HepG2 (cell line): ENCODE measurements around the gene RHBDD3. TPM values are rescaled to one million over a fixed set of nuclear protein-coding genes. Genes with fewer than 3 reads are reported as not detected.
A peak's percentile ranks its signal among the peaks of the same experiment; 100 is the strongest.

Experiments used
- ATAC-seq: fragments of 200-7000 bp; cut with Tn5 transposase; 3 replicates; pipeline ENCODE4 v1.9.1; 2020; ENCODE audit warnings: mild to moderate bottlenecking, moderate library complexity
- BruUV-seq: library from RNA; stranded (reverse); fragments of 400-500 nt; replicated peaks from 2 replicates; lab custom pipeline; 2021; lab: Mats Ljungman, UMichigan
- CTCF ChIA-PET: fragments of 300-600 bp; formaldehyde crosslinking; extraction: SDS; loops from one replicate; lab custom pipeline; 2021; ENCODE audit warnings: low total read pairs, inconsistent platforms, low intra/inter-chr PET ratio; lab: Yijun Ruan, JAX
- POLR2A ChIA-PET: fragments of 350-600 bp; sonication (Branson Sonifier 250); formaldehyde crosslinking; loops from one replicate; lab custom pipeline; 2020; ENCODE audit warnings: antibody characterized with exemption, inconsistent platforms; lab: Yijun Ruan, JAX
- DNase-seq: peaks from one replicate; pipeline ENCODE4 v3.0.0-alpha.2; 2015; ENCODE audit warnings: low spot score
- FAIRE-seq: peaks from 3 replicates; lab custom pipeline; 2011; peaks lifted over from hg19 to GRCh38; lab: Jason Lieb, UNC
- H2AFZ ChIP-seq: one replicate; pipeline ENCODE4 v1.6.1; 2011; ENCODE audit warnings: low read length, inconsistent platforms
- H3K27ac ChIP-seq: fragments of 300-600 bp; 3 replicates; pipeline ENCODE4 v1.8.0; 2011; ENCODE audit warnings: mixed run types, mild to moderate bottlenecking, mixed read lengths, low read length, inconsistent platforms; ENCODE audit not compliant: insufficient read depth; ENCODE audit errors: extremely low read length
- H3K27me3 ChIP-seq, 2 experiments: fragments of 200-600 bp in 1 of 2; 2 replicates in 1 of 2; 3 replicates in 1 of 2; pipeline versions ENCODE4 v1.6.0 to v1.8.0; 2011; ENCODE audit warnings: low read length in 2 of 2, mild to moderate bottlenecking in 2 of 2, moderate library complexity in 2 of 2, inconsistent platforms in 1 of 2; ENCODE audit not compliant: insufficient read depth in 2 of 2, control insufficient read depth in 1 of 2
- H3K36me3 ChIP-seq, 2 experiments: fragments of 200-600 bp in 1 of 2; replicated peaks in 1 of 2; 2 replicates in 1 of 2; 3 replicates in 1 of 2; pipeline versions ENCODE4 v1.5.1 to v1.8.0; 2011; ENCODE audit warnings: low read length in 2 of 2, inconsistent platforms in 1 of 2; ENCODE audit not compliant: insufficient read depth in 2 of 2, control insufficient read depth in 1 of 2
- H3K4me1 ChIP-seq: 2 replicates; pipeline ENCODE4 v1.5.1; 2012; ENCODE audit warnings: low read length, inconsistent platforms; ENCODE audit not compliant: insufficient read depth
- H3K4me2 ChIP-seq: 2 replicates; pipeline ENCODE4 v1.6.0; 2011; ENCODE audit warnings: low read depth, low read length, inconsistent platforms
- H3K4me3 ChIP-seq, 3 experiments: fragments of 200-600 bp in 1 of 3; sonication (generic), shearing (Covaris generic) in 1 of 3; replicated peaks in 1 of 3; 2 replicates each; pipeline ENCODE4 v1.5.1; 2011 to 2016; ENCODE audit warnings: low read length in 3 of 3, inconsistent platforms in 2 of 3, low read depth in 2 of 3, mild to moderate bottlenecking in 2 of 3, control low read depth in 1 of 3, mixed read lengths in 1 of 3; ENCODE audit not compliant: insufficient read depth in 1 of 3
- H3K79me2 ChIP-seq: one replicate; pipeline ENCODE4 v1.6.1; 2011; ENCODE audit warnings: low read length, inconsistent platforms; ENCODE audit not compliant: insufficient read depth
- H3K9ac ChIP-seq: 2 replicates; pipeline ENCODE4 v1.6.0; 2011; ENCODE audit warnings: mild to moderate bottlenecking, low read depth, low read length, inconsistent platforms; ENCODE audit not compliant: insufficient read depth
- H3K9me3 ChIP-seq: 2 replicates; pipeline ENCODE4 v1.5.1; 2012; ENCODE audit warnings: mild to moderate bottlenecking, low read length
- H4K20me1 ChIP-seq: 2 replicates; pipeline ENCODE4 v1.6.0; 2011; ENCODE audit warnings: inconsistent platforms, mild to moderate bottlenecking, low read length, moderate library complexity; ENCODE audit not compliant: insufficient read depth
- AGO2 ChIP-seq: fragments of 200-400 bp; formaldehyde crosslinking; optimal IDR thresholded peaks from 2 replicates; pipeline ENCODE3; 2017; ENCODE audit warnings: mild to moderate bottlenecking, low read depth, low read length, moderate library complexity
- CSRNP2 ChIP-seq: sonication (generic); formaldehyde crosslinking; conservative IDR thresholded peaks from 2 replicates; pipeline ENCODE4 v1.8.0; 2022; ENCODE audit warnings: low read depth, missing genetic modification reagents
- EP300 ChIP-seq, 3 experiments: sonication (generic) in 1 of 3; formaldehyde crosslinking in 1 of 3; IDR thresholded peaks; 2 replicates each; pipeline versions ENCODE4 v1.5.1 to v1.6.1; 2011 to 2020; ENCODE audit warnings: low read depth in 2 of 3, low read length in 2 of 3, borderline replicate concordance in 1 of 3, improper control_type of control experiment in 1 of 3, mild to moderate bottlenecking in 1 of 3, missing genetic modification reagents in 1 of 3, moderate library complexity in 1 of 3
- HOMEZ ChIP-seq: IDR thresholded peaks from 2 replicates; pipeline ENCODE4 v1.6.1; 2016; ENCODE audit warnings: low read depth
- PAF1 ChIP-seq: IDR thresholded peaks from 2 replicates; pipeline ENCODE4 v1.6.1; 2016; ENCODE audit warnings: missing genetic modification reagents, missing compliant biosample characterization
- POLR2AphosphoS5 ChIP-seq: IDR thresholded peaks from 2 replicates; pipeline ENCODE4 v1.6.1; 2012; ENCODE audit warnings: low read depth, low read length
- PRMT3 ChIP-seq: sonication (generic); formaldehyde crosslinking; IDR thresholded peaks from 2 replicates; pipeline ENCODE4 v1.8.1; 2022; ENCODE audit warnings: low read depth, mild to moderate bottlenecking, moderate library complexity, missing genetic modification reagents, borderline replicate concordance
- SOX6 ChIP-seq, 2 experiments: fragments of 450-650 bp in 1 of 2; sonication (generic) in 1 of 2; formaldehyde crosslinking in 1 of 2; IDR thresholded peaks; 2 replicates each; pipeline versions ENCODE4 v1.4.0 to v1.6.1; 2017 to 2020; ENCODE audit warnings: antibody characterized with exemption in 1 of 2, mild to moderate bottlenecking in 1 of 2, missing genetic modification reagents in 1 of 2
- ZC3H13 ChIP-seq: sonication (generic); formaldehyde crosslinking; IDR thresholded peaks from 2 replicates; pipeline ENCODE4 v1.8.1; 2023; ENCODE audit warnings: mild to moderate bottlenecking, missing genetic modification reagents, moderate library complexity
- ZFP62 ChIP-seq: sonication (generic); formaldehyde crosslinking; IDR thresholded peaks from 2 replicates; pipeline ENCODE4 v1.4.0; 2020; ENCODE audit warnings: missing genetic modification reagents
- ZFP91 ChIP-seq: sonication (generic); formaldehyde crosslinking; IDR thresholded peaks from 2 replicates; pipeline ENCODE4 v1.9.0; 2022; ENCODE audit warnings: missing genetic modification reagents, mild to moderate bottlenecking, borderline replicate concordance
- ZNF326 ChIP-seq: sonication (generic); formaldehyde crosslinking; IDR thresholded peaks from 2 replicates; pipeline ENCODE4 v1.4.0; 2020; ENCODE audit warnings: missing genetic modification reagents, borderline replicate concordance
- ZNF362 ChIP-seq: sonication (generic); formaldehyde crosslinking; IDR thresholded peaks from 2 replicates; pipeline ENCODE4 v1.4.0; 2020; ENCODE audit warnings: missing genetic modification reagents, mild to moderate bottlenecking, borderline replicate concordance
- WGBS: methylation state at CpG from one replicate; pipeline ENCODE4 v1.1.6; 2017; ENCODE audit warnings: low lambda C conversion rate; 5-methylcytosine and 5-hydroxymethylcytosine counted together
- in situ Hi-C: cut with HindIII; loops from 2 replicates; pipeline ENCODE4 v1.10.0; 2017; ENCODE audit warnings: low pct_unique_long_range_greater_than_20kb; ENCODE audit not compliant: extremely low pct_ligation_motif_present
- intact Hi-C: fragments of 100-400 bp; cut with micrococcal nuclease; formaldehyde crosslinking; loops from one replicate; pipeline ENCODE4 v1.10.0; 2022; ENCODE audit not compliant: unreplicated experiment
- polyA plus RNA-seq, 8 experiments: library from polyadenylated mRNA; depleted of rRNA in 3 of 8; stranded (reverse) in 7 of 8; unstranded in 1 of 8; fragments of >200 nt; fragmentation: Illumina TruSeq in 4 of 8; extraction: Trizol in 4 of 8; gene quantifications; 2 replicates each; pipeline versions ENCODE4 v1.2.1 to v1.2.3, GENCODE V29; 2011 to 2016; ENCODE audit warnings: low read depth in 4 of 8, missing spikeins in 1 of 8, mixed read lengths in 1 of 8; ENCODE audit not compliant: insufficient read depth in 1 of 8
- total RNA-seq, 5 experiments: library from RNA; depleted of rRNA; stranded (reverse); fragments of >200 nt; fragmentation: Illumina TruSeq; extraction: Trizol; gene quantifications; 2 replicates each; pipeline ENCODE4 v1.2.3, GENCODE V29; 2016; ENCODE audit warnings: low read depth in 1 of 5

Gene RHBDD3
- total and polyA plus RNA-seq, 2 of the 13 experiments (the other 11 are each of a cell fraction or from before 2014, with no cell fraction given) = 12.1 to 26.7 TPM

GRCh38 chr22:29300807-29301601 lies 33.2 kb upstream of the RHBDD3 start (continued):
- TF ChIP-seq ZFP91 = peak; percentile 25; the same call in 1 of the 2 replicates
- TF ChIP-seq ZC3H13 (CRISPR knock-in tag) = 0 out of 2 replicates have a peak, but pooled peaks have one; percentile 40
- TF ChIP-seq AGO2 = peak; percentile 42
- peak; percentile 54 for TF ChIP-seq POLR2AphosphoS5
- TF ChIP-seq ZNF326 (CRISPR knock-in tag) = no peak
- 0 out of 2 replicates have a peak, but pooled peaks have one; percentile 51 for TF ChIP-seq PRMT3 (CRISPR knock-in tag)
- peak; percentile 87; the same call in 1 of the 2 replicates for TF ChIP-seq PAF1
- TF ChIP-seq, all 625 proteins: peak for 13

GRCh38 chr22:29300467-29300806 lies 32.7 kb upstream of the RHBDD3 start:
- H3K27ac ChIP-seq = no peak overlapping the region
- in situ Hi-C loops (no loop called here), intact Hi-C loops (no loop called here)
- peaks cover 28 to 42% of the 10 kb centered on the region in 2 experiments for H3K36me3 ChIP-seq
- H3K4me3 ChIP-seq = no peak overlapping the region
- H4K20me1 ChIP-seq = 0 out of 2 replicates have a peak, but pooled peaks cover 9% of the 10 kb centered on the region
- no peaks in the 10 kb centered on the region for H3K79me2 ChIP-seq
- WGBS = 94% methylated on average over 4 of the region's 4 CpGs
- no TSS peak for BruUV-seq
- no peak overlapping the region for H2AFZ ChIP-seq
- ATAC-seq = no peak
- no peak for FAIRE-seq
- no peaks in the 10 kb centered on the region for H3K27me3 ChIP-seq
- no peak overlapping the region for H3K9ac ChIP-seq
- no peaks in the 10 kb centered on the region for H3K9me3 ChIP-seq
- POLR2A ChIA-PET = no interaction called here
- no peak for DNase-seq
- H3K4me2 ChIP-seq = no peak overlapping the region
- CTCF ChIA-PET = no interaction called here
- H3K4me1 ChIP-seq = peaks cover 22% of the 10 kb centered on the region
- no peak for TF ChIP-seq HOMEZ (CRISPR knock-in tag)
- no peak for TF ChIP-seq ZNF362
- no peak for TF ChIP-seq SOX6 (IDR thresholded peaks at IDR 0.05)
- TF ChIP-seq SOX6 (CRISPR knock-in tag; IDR thresholded peaks at IDR 0.05) = no peak
- no peak for TF ChIP-seq CSRNP2
- no peak for TF ChIP-seq ZFP62 (CRISPR knock-in tag)
- TF ChIP-seq EP300 (IDR thresholded peaks at IDR 0.05; ENCODE audit: low read depth in 2 of 2, low read length in 2 of 2) = no peak
- 0 out of 2 replicates have a peak, but pooled peaks have one; percentile 18 for TF ChIP-seq EP300 (CRISPR knock-in tag; IDR thresholded peaks at IDR 0.05; ENCODE audit: borderline replicate concordance)
